Effector CD8-positive, alpha-beta T cell (primary cell): Measurements from ENCODE around the gene FLRT1.
A peak's percentile ranks its signal among the peaks of the same experiment; 100 is the strongest.

ENCODE experiments used
- DNase-seq: peaks from one replicate; lab custom pipeline; 2025; lab: John Stamatoyannopoulos, UW

Gene FLRT1

DNA sequence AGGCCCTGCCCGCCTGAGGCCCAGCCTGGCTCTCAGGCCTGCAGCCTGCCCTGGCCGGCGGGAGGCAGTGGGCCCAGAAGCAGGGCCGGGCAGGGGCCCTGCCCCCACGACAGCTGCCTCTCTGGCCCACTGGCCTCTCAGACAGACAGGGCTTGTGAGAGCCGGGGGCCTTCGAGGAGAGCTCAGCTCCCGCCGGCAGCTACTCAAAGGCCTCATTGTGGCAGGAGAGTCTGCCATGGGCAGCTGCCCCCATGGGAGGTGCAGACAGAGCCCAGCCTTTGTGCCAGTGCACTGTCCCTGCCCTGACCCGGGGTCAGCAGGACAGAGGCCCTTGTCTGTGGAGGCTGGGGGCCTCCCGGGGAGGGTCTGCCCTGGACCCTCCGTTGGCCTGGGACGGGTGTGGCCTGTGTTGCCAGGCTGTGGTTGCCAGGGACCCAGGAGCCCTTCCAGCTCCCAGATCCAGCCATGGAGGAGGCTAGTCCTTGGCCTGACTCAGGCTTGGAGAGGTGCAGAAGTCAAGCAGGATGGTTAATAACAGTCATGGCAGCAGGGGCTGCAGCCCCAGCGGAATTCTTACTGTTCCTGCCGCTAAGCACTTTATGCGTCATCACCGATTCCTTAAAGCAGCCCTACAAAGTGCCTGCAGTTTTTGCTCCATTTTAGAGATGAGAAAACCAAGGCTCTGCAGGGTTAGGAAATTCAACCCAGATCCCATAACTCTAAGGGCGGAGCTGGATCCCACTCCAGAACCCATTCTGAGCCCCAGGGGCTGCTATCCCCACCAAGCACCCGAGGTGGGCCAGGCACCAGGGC is 12.5 kb downstream of the FLRT1 start:
- DNase-seq, result no peak

DNA sequence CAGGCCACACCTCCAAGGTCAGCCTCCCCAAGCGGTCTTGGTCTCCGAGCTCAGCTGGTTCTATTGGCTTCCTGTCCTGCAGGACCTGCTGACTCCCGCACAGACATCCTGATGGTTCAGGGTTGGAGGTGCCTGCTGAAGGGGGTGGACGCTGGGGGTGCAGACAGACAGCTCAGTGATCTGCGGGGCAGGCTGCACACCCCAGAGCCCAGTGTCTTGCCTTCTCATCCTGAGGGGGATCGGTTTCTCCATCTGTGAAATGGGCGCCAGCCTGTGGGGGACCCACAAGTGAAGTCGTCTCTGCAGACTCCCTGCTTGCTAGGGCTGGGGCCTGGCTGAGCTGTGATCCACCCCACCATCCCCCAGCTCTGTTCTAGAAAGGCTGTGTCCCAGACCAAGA is 13.8 kb downstream of the FLRT1 start:
- no peak for DNase-seq

GRCh38 chr11:64051297-64051696 is 15.6 kb downstream of the FLRT1 start:
- no peak for DNase-seq

DNA sequence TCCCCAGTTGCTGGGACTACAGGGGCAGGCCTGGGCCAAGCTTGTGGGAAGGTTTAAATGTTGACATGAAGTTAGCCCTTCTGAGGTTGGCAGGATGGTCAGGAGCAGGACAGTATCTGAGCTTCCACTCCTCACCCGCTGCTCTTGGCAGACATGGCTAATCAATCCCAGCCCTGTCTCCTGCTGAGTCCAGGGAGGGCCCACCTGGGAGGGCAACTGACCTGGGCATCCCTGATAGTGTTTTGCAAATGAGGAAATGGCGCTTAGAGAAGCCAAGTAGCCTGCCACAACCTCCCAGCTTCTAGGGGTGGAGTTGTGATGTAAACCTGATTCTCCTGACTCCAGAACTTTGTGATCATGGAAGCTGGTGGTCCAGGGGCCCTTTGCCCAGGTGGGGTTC is 16.7 kb downstream of the FLRT1 start:
- DNase-seq, result no peak

DNA sequence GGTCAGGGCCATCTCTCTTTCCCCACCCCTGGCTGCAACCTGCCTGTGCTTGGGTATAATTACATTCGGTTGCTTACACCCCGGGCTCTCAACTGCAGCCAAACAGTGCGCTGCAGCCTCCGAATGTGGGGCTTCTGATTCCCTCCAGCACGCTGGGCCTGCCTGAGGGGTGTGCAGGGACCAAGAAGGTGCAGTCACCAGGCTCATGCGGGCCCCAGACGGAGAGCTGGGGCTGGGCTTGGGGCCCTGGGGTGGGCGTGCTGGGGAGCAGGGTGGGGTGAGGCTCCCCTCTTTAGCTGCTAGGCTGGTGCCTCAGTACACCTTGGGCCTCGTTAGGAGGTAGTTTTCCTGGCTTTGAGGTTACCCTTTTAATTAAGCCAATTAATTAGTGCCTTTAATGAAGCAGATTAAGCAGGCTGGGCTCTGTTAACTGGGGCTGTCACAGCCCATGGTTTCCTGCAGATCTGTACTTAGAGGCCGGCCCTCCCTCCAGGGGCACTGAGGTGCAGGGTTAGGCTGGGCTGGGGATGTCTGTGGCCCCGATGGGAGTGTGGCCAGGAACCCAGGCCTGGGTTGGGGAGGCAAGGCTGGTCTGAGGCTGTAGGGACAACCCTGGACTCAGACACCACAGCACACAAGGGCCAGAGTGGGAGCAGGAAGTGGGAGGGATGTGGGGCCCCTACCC is 17.3 kb downstream of the FLRT1 start:
- no peak for DNase-seq

GRCh38 chr11:64053699-64054098 is 18.0 kb downstream of the FLRT1 start:
- no peak for DNase-seq

DNA sequence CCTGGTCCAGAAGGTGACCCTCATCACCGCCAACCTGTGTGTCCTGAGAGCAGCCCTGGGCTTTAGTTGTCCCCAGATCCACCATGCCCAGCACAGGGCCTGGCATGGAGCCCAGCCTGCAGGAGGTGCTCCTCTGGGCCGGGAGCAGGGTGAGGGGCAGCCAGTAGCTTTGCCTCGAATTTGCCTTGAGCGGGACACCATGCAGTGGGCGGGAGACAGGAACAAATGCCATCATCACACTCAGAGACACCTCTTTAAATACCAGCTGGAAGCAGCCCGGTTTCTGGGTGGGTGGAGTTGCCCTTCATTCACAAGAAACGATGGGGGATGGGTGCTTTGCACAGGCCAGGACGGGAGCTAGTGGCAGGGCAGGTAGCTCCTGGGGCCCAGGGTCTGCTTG is 19.3 kb downstream of the FLRT1 start:
- no peak for DNase-seq

DNA sequence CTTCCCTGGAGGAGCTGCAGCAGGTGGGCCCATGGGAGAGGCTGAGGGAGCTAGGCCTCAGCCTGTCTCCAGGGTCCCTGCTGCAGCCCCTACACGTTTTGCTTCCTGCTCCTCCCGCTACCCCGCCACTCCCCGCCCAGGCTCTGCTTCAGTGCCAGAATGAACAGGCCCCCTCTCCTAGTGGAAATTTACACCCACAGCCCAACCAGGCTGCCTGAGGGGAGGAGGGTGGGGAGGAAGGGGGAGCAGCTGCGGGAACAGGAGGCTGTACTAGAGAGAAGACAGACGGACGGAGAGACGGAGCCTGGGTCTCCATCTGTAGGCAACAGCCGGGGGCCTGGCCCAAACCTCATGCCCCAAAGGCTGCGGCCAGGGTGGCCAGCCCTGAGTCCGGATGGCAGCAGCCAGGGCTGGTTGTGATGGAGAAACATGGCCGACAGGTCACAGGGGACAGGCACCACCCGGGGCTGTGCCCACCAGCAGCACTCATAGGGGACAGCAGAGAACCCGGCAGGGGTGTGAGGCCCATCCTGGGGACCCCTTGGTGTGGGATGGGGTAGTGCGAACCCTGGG is 20.6 kb downstream of the FLRT1 start:
- no peak for DNase-seq

DNA sequence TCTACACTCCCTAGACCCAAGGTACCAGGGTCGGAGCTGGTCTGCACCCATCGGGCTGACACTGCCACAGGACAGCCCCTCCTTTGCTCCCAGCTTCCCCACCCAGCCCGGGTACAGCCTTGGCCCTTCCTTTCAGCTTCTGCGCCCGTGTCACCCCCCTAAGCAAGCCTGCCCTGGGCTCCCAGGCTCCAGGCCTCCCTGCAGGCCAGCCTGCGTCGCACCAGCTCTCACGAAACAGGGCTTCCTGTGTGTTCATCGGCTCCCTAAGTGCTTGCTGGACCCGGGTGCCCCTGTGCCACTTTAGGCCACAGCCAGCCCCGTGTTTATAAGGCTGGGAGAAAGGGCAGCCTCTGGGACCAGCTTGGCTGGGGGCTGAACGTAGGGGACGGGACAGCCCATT is 21.1 kb downstream of the FLRT1 start:
- no peak for DNase-seq

GRCh38 chr11:64057890-64058289 is 22.2 kb downstream of the FLRT1 start:
- DNase-seq, result no peak

DNA sequence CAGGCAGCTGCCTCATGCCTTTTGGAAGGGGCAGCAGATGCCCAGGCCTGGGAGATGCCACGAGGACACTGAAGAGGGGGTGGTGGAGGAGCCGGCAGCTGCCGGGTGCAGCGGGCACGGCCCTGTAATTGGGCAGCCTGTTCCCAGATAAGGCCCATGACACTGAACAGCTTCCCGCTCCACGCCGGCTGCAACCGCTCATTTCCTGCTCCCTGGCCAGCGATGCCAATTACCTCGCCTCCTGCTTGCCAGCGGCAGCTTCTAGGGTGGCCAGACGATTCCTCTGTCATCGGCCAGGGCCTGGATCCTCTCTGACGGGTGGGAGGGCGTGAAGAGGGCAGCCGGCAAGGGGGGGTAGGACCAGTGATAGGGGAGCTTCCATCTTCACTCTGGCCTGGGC is 22.8 kb downstream of the FLRT1 start:
- no peak for DNase-seq

- no peak for DNase-seq
These were observed 23.8 kb downstream of the FLRT1 start for GRCh38 chr11:64059339-64060140.

DNA sequence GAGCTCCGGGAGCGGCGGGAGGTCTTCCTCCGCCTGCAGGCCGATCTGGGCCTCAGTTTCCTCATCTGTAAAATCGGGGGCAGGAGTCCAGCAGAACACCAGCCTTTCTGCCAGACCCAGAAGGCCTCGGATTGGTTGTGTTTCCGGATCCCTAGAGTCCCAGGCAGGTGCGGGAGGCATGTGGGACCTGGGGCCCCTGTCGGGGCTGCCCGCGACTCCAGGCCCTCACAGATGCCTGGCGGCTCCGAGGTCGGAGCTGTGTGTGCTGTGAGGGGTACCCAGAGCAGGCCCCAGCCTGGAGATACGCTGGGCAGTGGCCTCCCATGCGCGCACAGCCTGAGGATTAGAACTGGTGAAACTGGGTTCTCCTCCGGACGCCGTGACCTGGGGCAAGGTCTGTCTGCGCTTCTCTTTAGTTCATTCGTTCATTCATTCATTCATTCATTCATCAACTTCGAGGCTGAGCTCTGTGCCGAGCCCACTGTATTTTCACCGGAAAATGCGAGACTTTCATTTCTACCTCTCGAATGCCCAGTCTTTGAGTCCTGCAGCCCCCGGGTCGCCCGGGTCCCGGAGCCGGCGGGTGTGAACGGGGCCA is 24.6 kb downstream of the FLRT1 start:
- DNase-seq, result no peak

DNA sequence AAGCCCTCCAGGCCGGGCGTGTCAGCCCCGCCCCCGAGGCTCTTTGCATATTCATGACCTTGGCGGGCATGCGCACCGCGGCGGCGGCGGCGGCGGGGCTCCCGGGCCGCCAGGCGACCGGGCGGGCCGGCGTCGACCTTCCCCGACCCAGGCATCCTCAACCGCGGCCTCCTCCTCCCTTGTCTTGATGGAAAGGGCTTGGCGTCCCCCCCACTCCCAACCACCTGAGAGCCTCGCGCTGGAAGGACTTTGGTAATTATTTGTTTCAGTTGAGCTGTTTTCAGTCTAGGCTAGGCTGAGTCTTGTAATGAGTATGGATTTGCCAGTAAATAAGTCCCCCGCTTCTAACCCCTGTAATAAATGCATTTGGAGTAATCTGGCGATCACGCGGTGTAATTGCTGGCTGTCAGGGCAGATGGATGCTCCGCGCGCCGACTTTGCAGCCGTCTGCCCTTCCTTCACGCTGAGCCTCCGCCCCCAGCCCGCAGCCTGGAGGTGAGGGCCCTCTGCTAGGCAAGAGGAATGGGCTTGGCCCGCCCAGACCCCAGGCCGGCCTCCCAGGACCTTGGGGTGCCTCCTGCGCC is 25.2 kb downstream of the FLRT1 start:
- peak; percentile 37 for DNase-seq

DNA sequence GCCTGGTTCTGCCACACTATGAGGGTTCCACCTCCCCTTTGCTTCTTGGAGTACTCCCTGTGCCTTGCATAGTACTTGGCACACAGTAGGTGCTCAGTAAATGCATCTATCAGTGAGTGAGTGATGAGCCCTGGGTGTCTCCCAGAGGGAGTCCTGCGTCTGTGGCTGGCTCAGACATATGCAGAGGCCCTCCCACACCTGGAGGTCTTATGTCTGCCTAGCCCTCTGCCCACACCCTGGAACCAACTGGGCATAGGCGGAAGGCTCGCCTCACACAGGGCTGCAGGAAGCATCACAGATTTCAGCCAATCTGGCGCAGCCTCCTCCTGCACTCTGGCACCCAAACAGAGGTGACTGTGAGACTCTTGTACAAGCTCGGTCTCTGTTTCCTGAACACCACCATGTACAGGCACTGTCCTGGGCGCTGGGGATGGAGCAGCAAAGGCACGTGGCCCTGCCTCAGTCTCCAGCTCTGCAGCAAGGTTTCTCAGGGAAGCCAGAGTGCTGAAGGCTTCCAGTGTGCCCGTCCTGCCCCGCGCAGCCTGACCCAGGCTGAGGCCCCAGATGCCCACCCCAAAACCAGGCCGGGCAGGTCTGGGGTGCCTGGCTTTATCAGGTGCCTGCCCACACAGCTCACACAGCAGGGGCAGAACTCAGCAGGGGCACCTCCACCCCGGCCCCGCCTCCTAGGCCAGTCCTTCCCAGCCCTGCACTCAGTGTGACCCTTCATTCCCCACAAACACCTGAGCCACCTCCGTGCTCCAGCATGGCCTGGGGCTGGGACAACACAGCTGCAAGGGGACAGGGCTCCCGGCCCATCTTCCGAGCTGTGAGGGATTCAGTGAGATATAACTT is 26.7 kb downstream of the FLRT1 start:
- DNase-seq, result no peak

DNA sequence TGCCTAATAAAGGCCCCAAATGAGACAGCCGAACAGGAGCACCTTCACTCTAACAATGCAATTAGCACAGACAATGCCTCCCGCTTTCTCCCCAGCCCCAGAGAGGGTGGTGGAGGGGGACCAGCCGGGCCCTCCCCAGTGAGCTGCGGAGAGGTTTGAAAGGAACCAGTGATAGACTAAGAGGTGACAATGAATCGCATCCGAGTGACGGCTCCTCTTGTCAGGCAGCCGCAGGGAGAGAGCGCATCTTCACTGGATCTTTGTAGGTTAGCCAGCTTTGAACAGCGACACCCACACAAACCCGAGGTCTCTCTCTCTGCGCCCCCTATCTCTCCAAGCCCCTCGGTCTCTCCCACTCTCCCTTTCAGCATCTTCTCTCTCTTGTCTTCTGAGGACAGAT is 28.0 kb downstream of the FLRT1 start:
- DNase-seq, result no peak

DNA sequence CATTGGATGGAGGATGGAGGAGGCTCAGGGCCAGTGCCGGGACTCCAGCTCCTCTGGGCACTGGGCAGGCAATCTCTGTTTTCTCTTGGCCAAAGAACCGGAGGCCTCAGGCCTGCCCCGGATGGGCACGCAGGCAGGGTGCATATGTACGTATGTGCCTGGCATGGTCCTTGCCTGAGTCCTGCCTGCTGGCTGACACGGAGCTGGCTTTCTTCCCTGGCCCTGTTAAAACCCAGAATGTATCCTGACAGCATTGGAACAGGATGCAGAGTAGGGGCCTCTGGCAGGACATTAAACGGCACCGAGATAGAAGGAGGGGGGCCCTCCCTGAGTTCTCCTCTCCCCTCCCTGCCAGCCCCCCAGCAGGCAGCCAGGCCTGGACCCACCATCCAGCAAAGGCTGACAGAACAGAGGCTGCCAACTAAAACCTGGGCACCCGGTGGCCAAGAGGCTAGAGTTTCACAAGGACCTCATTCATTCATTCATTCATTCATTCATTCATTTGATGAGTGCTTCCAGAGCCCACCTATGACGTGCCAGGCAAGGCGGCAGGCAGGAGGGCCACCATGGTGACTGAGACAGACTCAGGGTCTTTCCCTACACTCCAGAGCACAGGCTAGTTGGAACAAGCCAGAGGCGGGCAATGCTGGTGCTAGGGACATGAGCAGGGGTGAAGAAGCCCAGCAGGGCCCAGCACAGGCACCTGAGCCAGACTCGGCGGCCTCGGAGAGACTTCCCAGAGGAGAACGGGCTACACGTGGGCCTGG is 28.8 kb downstream of the FLRT1 start:
- no peak for DNase-seq

GRCh38 chr11:64065141-64065465 is 29.4 kb downstream of the FLRT1 start:
- DNase-seq, result no peak

GRCh38 chr11:64065712-64066111 is 30.0 kb downstream of the FLRT1 start:
- DNase-seq, result no peak
